HCT116 (cell line): ENCODE data around the gene TDRD3. TPM values are rescaled to one million over a fixed set of nuclear protein-coding genes. Genes with fewer than 3 reads are reported as not detected.

Source experiments
- ATAC-seq: fragments of 200-7000 bp; cut with Tn5 transposase; 2 replicates; pipeline ENCODE4 v1.9.1; 2020; ENCODE audit warnings: mild to moderate bottlenecking, moderate library complexity
- BruUV-seq: library from RNA; stranded (reverse); fragments of 400-500 nt; replicated peaks from 2 replicates; lab custom pipeline; 2021; lab: Mats Ljungman, UMichigan
- CTCF ChIA-PET: fragments of 300-600 bp; sonication (Branson Sonifier 250); formaldehyde crosslinking; loops from one replicate; lab custom pipeline; 2021; ENCODE audit warnings: antibody characterized with exemption; lab: Charles Lee
- POLR2A ChIA-PET: fragments of 300-600, 350-600 bp; sonication (Branson Sonifier 250); formaldehyde crosslinking; loops from one replicate; lab custom pipeline; 2021; ENCODE audit warnings: antibody characterized with exemption; lab: Charles Lee
- RAD21 ChIA-PET, 2 experiments: fragments of 300-600 bp; sonication (Branson Sonifier 250); formaldehyde crosslinking; loops; one replicate each; lab custom pipeline; 2023; ENCODE audit warnings: low total read pairs in 2 of 2; ENCODE audit not compliant: uncharacterized antibody in 2 of 2, unreplicated experiment in 2 of 2, low non-redundant PET in 1 of 2; lab: Charles Lee
- DNase-seq: peaks from one replicate; pipeline ENCODE4 v3.0.0-alpha.2; 2010; ENCODE audit warnings: low read depth, low spot score
- H2AFZ ChIP-seq: fragments of 200-600 bp; shearing (Covaris generic), sonication (generic); 2 replicates; pipeline ENCODE4 v1.6.1; 2017; ENCODE audit warnings: low read depth, mixed run types, mixed read lengths, antibody characterized with exemption, low read length; ENCODE audit not compliant: poor library complexity, severe bottlenecking
- H3K27ac ChIP-seq: 2 replicates; pipeline ENCODE4 v1.5.1; 2012; ENCODE audit warnings: low read depth, low read length
- H3K27me3 ChIP-seq: fragments of 200-600 bp; sonication (generic); 2 replicates; pipeline ENCODE4 v1.6.1; 2016; ENCODE audit warnings: mixed run types, low read length, mixed read lengths; ENCODE audit not compliant: insufficient read depth
- H3K36me3 ChIP-seq, 2 experiments: fragments of 200-500 bp in 1 of 2; fragments of 200-600 bp in 1 of 2; sonication (Bioruptor generic) in 1 of 2; sonication (generic) in 1 of 2; 2 replicates each; pipeline versions ENCODE4 v1.5.1 to v1.6.1; 2014 to 2016; ENCODE audit warnings: low read length in 2 of 2, inconsistent platforms in 1 of 2, mixed read lengths in 1 of 2, mixed run types in 1 of 2; ENCODE audit not compliant: insufficient read depth in 2 of 2, control insufficient read depth in 1 of 2
- H3K4me1 ChIP-seq, 2 experiments: fragments of 200-600 bp in 1 of 2; sonication (generic) in 1 of 2; 2 replicates each; pipeline versions ENCODE4 v1.5.1 to v1.6.1; 2012 to 2017; ENCODE audit warnings: low read length in 2 of 2, inconsistent platforms in 1 of 2, mild to moderate bottlenecking in 1 of 2, mixed read lengths in 1 of 2, mixed run types in 1 of 2, moderate library complexity in 1 of 2; ENCODE audit not compliant: insufficient read depth in 2 of 2, control insufficient read depth in 1 of 2
- H3K4me2 ChIP-seq: fragments of 200-600 bp; sonication (generic); 2 replicates; pipeline ENCODE4 v1.6.1; 2017; ENCODE audit warnings: mixed run types, low read length, mixed read lengths
- H3K4me3 ChIP-seq, 2 experiments: fragments of 200-600 bp in 1 of 2; sonication (generic) in 1 of 2; replicated peaks in 1 of 2; 2 replicates each; pipeline ENCODE4 v1.5.1; 2011 to 2016; ENCODE audit warnings: low read length in 2 of 2, control low read depth in 1 of 2, low read depth in 1 of 2, mild to moderate bottlenecking in 1 of 2, mixed read lengths in 1 of 2, mixed run types in 1 of 2
- H3K79me2 ChIP-seq: fragments of 200-600 bp; sonication (generic); 2 replicates; pipeline ENCODE4 v1.6.1; 2017; ENCODE audit warnings: mild to moderate bottlenecking, mixed run types, low read length, moderate library complexity, mixed read lengths; ENCODE audit not compliant: insufficient read depth
- H3K9ac ChIP-seq: fragments of 200-600 bp; sonication (generic); 2 replicates; pipeline ENCODE4 v1.6.1; 2016; ENCODE audit warnings: low read length, mixed read lengths
- H3K9me2 ChIP-seq: fragments of 200-600 bp; sonication (generic), shearing (Covaris generic); 2 replicates; pipeline ENCODE4 v1.6.1; 2017; ENCODE audit warnings: mixed run types, mild to moderate bottlenecking, moderate library complexity; ENCODE audit not compliant: insufficient read depth
- H3K9me3 ChIP-seq, 2 experiments: fragments of 200-500 bp in 1 of 2; fragments of 200-600 bp in 1 of 2; sonication (Bioruptor generic) in 1 of 2; sonication (generic) in 1 of 2; 2 replicates each; pipeline ENCODE4 v1.6.1; 2014 to 2017; ENCODE audit warnings: low read length in 2 of 2, mixed read lengths in 2 of 2, inconsistent platforms in 1 of 2, low read depth in 1 of 2, mild to moderate bottlenecking in 1 of 2, mixed run types in 1 of 2, moderate library complexity in 1 of 2; ENCODE audit not compliant: control insufficient read depth in 1 of 2, insufficient read depth in 1 of 2
- H4K20me1 ChIP-seq: fragments of 200-600 bp; sonication (generic), shearing (Covaris generic); 2 replicates; pipeline ENCODE4 v1.6.1; 2017; ENCODE audit warnings: mixed run types, mild to moderate bottlenecking, moderate library complexity; ENCODE audit not compliant: insufficient read depth
- CBX3 ChIP-seq: IDR thresholded peaks from 2 replicates; pipeline ENCODE4 v1.6.1; 2012; ENCODE audit warnings: low read depth
- EZH2phosphoT487 ChIP-seq: fragments of 200-600 bp; IDR thresholded peaks from 2 replicates; pipeline ENCODE4 v1.6.1; 2018; ENCODE audit warnings: antibody characterized with exemption, borderline replicate concordance
- SIN3A ChIP-seq: IDR thresholded peaks from 2 replicates; pipeline ENCODE4 v1.6.1; 2012; ENCODE audit warnings: low read depth
- SRF ChIP-seq: IDR thresholded peaks from 2 replicates; pipeline ENCODE4 v1.6.1; 2012; ENCODE audit warnings: low read depth
- TCF7L2 ChIP-seq: IDR thresholded peaks from 2 replicates; pipeline ENCODE4 v1.7.0; 2011; ENCODE audit warnings: borderline replicate concordance, inconsistent platforms; ENCODE audit not compliant: insufficient read depth, insufficient read length; ENCODE audit errors: extremely low read depth
- YY1 ChIP-seq: IDR thresholded peaks from 2 replicates; pipeline ENCODE4 v1.6.1; 2011; ENCODE audit warnings: low read length, low read depth, moderate library complexity, mild to moderate bottlenecking; ENCODE audit not compliant: insufficient replicate concordance; ENCODE audit errors: extremely low read depth
- ZNF274 ChIP-seq: fragments of 200-500 bp; sonication (Bioruptor generic); IDR thresholded peaks from 2 replicates; pipeline ENCODE4 v1.6.1; 2014; ENCODE audit warnings: mild to moderate bottlenecking, low read depth, low read length, inconsistent platforms
- intact Hi-C: fragments of 100-400 bp; cut with micrococcal nuclease; formaldehyde crosslinking; loops from 2 replicates; pipeline ENCODE4 v1.10.0; 2022
- total RNA-seq: library from RNA; stranded (reverse); gene quantifications from one replicate; pipeline ENCODE4 v1.2.1, GENCODE V29; 2021; ENCODE audit not compliant: unreplicated experiment
- TF ChIP-seq, protein P1 (sequence below): IDR thresholded peaks from 2 replicates; pipeline ENCODE4 v1.6.1; 2012
- TF ChIP-seq, protein P2 (sequence below): IDR thresholded peaks from 2 replicates; pipeline ENCODE4 v1.6.1; 2011; ENCODE audit warnings: mild to moderate bottlenecking, low read length, moderate library complexity; ENCODE audit not compliant: insufficient replicate concordance; ENCODE audit errors: extremely low read depth
- TF ChIP-seq, protein P3 (sequence below): IDR thresholded peaks from 2 replicates; pipeline ENCODE4 v1.6.1; 2012

The TDRD3 gene
- total RNA-seq, 1 experiment from 2014 or later: 16.9 TPM

DNA sequence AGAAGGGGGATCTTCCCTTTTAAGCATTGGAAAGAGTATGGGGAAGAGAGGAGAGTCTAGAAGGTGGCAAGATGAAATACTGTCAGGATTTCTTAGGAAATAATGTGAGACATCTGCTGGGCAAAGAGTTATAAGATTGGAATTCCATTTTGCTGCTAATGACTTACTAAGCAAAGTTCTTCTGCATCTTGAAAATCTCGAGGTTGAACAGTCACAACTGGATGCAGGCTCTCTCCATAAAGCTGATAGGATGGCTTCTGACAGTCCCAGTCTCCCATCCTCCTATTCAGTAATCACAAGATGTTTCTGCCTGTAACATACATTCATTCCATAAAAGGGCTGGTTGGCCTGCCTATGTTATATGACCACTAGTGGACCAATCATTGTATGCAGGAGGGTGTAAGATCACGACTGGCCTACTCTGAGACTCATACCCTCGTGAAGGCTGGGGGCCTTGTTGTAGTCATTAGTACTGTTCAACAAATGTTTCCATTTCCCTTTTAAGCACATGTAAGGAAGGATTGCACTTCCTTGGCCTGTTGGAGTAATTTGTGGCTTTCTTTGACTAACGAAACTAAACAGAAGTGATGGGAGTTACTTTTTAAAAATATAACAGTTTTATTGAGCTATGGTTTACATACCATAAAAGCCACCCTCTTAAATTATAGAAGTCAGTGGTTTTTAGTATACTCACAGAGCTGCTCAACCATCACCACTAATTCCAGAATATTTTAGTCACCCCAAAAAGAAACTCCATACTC lies 45.0 kb upstream of the TDRD3 start:
- no peak for TF ChIP-seq SIN3A
- TF ChIP-seq, protein P1, sequence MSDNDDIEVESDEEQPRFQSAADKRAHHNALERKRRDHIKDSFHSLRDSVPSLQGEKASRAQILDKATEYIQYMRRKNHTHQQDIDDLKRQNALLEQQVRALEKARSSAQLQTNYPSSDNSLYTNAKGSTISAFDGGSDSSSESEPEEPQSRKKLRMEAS: no peak
- no peak for TF ChIP-seq ZNF274
- TF ChIP-seq, protein P2, sequence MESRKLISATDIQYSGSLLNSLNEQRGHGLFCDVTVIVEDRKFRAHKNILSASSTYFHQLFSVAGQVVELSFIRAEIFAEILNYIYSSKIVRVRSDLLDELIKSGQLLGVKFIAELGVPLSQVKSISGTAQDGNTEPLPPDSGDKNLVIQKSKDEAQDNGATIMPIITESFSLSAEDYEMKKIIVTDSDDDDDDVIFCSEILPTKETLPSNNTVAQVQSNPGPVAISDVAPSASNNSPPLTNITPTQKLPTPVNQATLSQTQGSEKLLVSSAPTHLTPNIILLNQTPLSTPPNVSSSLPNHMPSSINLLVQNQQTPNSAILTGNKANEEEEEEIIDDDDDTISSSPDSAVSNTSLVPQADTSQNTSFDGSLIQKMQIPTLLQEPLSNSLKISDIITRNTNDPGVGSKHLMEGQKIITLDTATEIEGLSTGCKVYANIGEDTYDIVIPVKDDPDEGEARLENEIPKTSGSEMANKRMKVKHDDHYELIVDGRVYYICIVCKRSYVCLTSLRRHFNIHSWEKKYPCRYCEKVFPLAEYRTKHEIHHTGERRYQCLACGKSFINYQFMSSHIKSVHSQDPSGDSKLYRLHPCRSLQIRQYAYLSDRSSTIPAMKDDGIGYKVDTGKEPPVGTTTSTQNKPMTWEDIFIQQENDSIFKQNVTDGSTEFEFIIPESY: no peak
- TF ChIP-seq CBX3: no peak
- no peak for TF ChIP-seq YY1
- no peak for TF ChIP-seq TCF7L2
- no peak for TF ChIP-seq SRF
- TF ChIP-seq EZH2phosphoT487: no peak
- TF ChIP-seq, protein P3, sequence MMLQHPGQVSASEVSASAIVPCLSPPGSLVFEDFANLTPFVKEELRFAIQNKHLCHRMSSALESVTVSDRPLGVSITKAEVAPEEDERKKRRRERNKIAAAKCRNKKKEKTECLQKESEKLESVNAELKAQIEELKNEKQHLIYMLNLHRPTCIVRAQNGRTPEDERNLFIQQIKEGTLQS: no peak
- ATAC-seq (no peak), DNase-seq (no peak)
- no TSS peak for BruUV-seq
- no peaks in the 10 kb centered on the region; the same call in 1 of the 2 replicates for H3K27me3 ChIP-seq
- H3K9ac ChIP-seq: no peak overlapping the region
- H3K79me2 ChIP-seq: no peaks in the 10 kb centered on the region
- no peak overlapping the region for H3K4me3 ChIP-seq
- no peaks in the 10 kb centered on the region for H3K9me3 ChIP-seq
- no peaks in the 10 kb centered on the region for H3K36me3 ChIP-seq
- H4K20me1 ChIP-seq: no peaks in the 10 kb centered on the region
- intact Hi-C loops: no loop called here
- peaks cover 0 to 3% of the 10 kb centered on the region in 2 experiments; a peak in 1 of 4 replicates for H3K4me1 ChIP-seq
- POLR2A ChIA-PET: no interaction called here
- H3K4me2 ChIP-seq: no peak overlapping the region
- H3K9me2 ChIP-seq: no peaks in the 10 kb centered on the region
- no peak overlapping the region for H3K27ac ChIP-seq
- RAD21 ChIA-PET: no interaction called here
- H2AFZ ChIP-seq: no peak overlapping the region
- CTCF ChIA-PET: no interaction called here
